Measurements from ENCODE around the gene ZNF500. TPM values are rescaled to one million over a fixed set of nuclear protein-coding genes. Genes with fewer than 3 reads are reported as not detected.

Gene ZNF500
- polyA plus RNA-seq, 1 of the 3 experiments (the other 2 are of a cell fraction), result 6.3 TPM

DNA sequence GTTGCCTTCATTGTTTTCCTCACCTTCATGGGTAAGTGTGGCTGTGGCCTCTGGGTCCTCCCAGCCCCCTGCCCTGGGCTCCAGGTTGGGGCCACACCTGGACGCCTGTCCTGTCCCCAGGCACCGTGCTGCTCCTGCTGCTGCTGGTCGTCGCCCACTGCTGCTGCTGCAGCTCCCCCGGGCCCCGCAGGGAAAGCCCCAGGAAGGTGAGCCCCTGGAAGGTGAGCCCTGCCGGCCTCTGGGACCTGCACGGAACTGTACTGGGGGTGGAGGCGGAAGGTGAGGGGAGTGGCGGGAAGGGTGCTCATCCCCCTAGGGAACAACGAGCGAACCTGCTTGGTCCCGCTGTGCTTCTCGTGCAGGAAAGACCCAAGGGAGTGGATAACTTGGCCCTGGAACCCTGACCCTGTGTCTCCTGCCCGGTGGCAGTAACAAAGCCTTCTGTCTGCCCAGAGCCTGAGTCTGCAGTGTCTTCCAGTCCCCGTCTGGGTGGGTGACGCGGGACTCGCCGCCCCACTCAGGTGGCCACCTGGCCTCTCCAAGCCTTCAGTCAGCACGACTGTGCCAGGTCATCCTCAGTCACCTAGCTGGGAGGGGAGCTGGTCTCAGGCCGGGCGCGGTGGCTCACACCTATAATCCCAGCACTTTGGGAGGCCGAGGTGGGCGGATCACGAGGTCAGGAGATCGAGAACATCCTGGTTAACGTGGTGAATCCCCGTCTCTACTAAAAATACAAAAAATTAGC, 29.0 kb upstream of the ZNF500 start (continued):
- TF ChIP-seq REST (IDR thresholded peaks at IDR 0.05; ENCODE audit: low read depth, low read length) (no peak), SMC3 (IDR thresholded peaks at IDR 0.05; ENCODE audit: low read depth, low read length) (no peak), NRF1 (IDR thresholded peaks at IDR 0.05; ENCODE audit: low read depth, low read length) (no peak), CTCF (IDR thresholded peaks at IDR 0.05) (no peak), EZH2phosphoT487 (IDR thresholded peaks at IDR 0.05; ENCODE audit: borderline replicate concordance, low read depth) (no peak)
- TF ChIP-seq, protein P1, sequence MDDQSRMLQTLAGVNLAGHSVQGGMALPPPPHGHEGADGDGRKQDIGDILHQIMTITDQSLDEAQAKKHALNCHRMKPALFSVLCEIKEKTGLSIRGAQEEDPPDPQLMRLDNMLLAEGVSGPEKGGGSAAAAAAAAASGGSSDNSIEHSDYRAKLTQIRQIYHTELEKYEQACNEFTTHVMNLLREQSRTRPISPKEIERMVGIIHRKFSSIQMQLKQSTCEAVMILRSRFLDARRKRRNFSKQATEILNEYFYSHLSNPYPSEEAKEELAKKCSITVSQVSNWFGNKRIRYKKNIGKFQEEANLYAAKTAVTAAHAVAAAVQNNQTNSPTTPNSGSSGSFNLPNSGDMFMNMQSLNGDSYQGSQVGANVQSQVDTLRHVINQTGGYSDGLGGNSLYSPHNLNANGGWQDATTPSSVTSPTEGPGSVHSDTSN (IDR thresholded peaks at IDR 0.05), result no peak
- TF ChIP-seq, protein P2, sequence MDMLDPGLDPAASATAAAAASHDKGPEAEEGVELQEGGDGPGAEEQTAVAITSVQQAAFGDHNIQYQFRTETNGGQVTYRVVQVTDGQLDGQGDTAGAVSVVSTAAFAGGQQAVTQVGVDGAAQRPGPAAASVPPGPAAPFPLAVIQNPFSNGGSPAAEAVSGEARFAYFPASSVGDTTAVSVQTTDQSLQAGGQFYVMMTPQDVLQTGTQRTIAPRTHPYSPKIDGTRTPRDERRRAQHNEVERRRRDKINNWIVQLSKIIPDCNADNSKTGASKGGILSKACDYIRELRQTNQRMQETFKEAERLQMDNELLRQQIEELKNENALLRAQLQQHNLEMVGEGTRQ (IDR thresholded peaks at IDR 0.05; ENCODE audit: borderline replicate concordance, low read depth, low read length), result no peak

DNA sequence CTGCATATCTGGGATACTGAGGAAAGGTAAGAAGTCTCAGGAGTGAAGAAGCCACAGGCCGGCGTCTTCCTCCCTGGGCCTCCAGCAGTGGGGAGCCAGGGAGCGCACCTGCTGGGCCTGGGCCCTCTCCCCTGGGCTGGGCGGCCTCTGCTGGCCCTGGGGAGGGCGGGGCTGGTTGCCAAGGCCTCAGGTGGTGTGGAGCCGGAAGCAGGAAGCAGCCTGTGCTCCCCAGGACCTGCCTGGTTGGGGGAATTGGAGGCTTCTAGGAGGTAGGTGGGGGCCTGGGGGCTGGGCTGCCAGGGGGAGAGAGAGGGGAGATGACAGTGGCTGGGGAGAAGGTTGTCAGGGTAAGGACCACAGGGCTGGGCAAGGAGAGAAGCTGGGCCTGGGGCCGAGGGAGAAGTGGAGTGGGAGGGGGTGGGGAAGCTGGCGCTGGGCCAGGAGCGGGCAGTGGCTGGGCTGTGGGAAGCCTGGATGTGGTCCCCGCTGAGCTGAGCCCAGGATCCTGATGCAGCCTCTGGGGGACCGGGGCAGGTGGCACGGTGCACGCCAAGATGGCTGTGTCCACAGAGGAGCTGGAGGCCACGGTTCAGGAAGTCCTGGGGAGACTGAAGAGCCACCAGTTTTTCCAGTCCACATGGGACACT, 28.3 kb upstream of the ZNF500 start, which contains the start of gene SMIM22:
TSS of gene SMIM22 (plus strand) at position 189 of the 647 bp plus-strand sequence. CDS start at position 555, 366 bp downstream.
- Histone ChIP-seq H3K4me1 (ENCODE audit: control insufficient read depth in 1 of 2, insufficient read depth in 2 of 2, low read depth in 1 of 2, low read length in 1 of 2) (peaks cover 0 to 1% of the 10 kb centered on the region in 2 experiments; a peak in 1 of 4 replicates), H3K9me2 (no peaks in the 10 kb centered on the region), H3K79me2 (ENCODE audit: insufficient read depth) (no peaks in the 10 kb centered on the region), H3K4me2 (no peak within 1 kb of the TSS), H3K9me3 (no peaks in the 10 kb centered on the region), H3K4me3 (ENCODE audit: low read depth in 2 of 2, low read length in 1 of 2) (no peak within 1 kb of the TSS), H3K36me3 (replicated peaks in 1 of 2; ENCODE audit: control insufficient read depth in 1 of 2, insufficient read depth in 2 of 2, low read length in 1 of 2) (peaks cover 0 to 24% of the 10 kb centered on the region in 2 experiments), H2AFZ (ENCODE audit: low read depth) (no peak within 1 kb of the TSS), H3F3A (replicated peaks; ENCODE audit: insufficient read depth) (no peaks in the 10 kb centered on the region), H4K20me1 (ENCODE audit: insufficient read depth) (no peaks in the 10 kb centered on the region), H3K9ac (no peak within 1 kb of the TSS), H3K27ac (ENCODE audit: low read depth in 2 of 2, low read length in 1 of 2) (no peak within 1 kb of the TSS; a peak in 1 of 4 replicates), H3K27me3 (ENCODE audit: insufficient read depth) (no peaks in the 10 kb centered on the region)
- DNase-seq, result peak; percentile 65
- ChIA-PET POLR2A (no interaction called here), CTCF (no interaction called here)
- TF ChIP-seq REST (IDR thresholded peaks at IDR 0.05; ENCODE audit: low read depth, low read length) (no peak), IRF3 (IDR thresholded peaks at IDR 0.05; ENCODE audit: low read depth, low read length) (no peak), GABPA (IDR thresholded peaks at IDR 0.05; ENCODE audit: low read depth) (no peak), TAF1 (IDR thresholded peaks at IDR 0.05; ENCODE audit: borderline replicate concordance, low read depth, low read length) (no peak), NFIC (IDR thresholded peaks at IDR 0.05; ENCODE audit: borderline replicate concordance) (peak; percentile 44; the same call in 1 of the 2 replicates), SMC3 (IDR thresholded peaks at IDR 0.05; ENCODE audit: low read depth, low read length) (no peak), EZH2phosphoT487 (IDR thresholded peaks at IDR 0.05; ENCODE audit: borderline replicate concordance, low read depth) (no peak), MXI1 (IDR thresholded peaks at IDR 0.05; ENCODE audit: low read depth, low read length) (no peak)
- WGBS (ENCODE audit: low lambda C conversion rate), result 73% methylated on average over 9 of the region's 14 CpGs

Data from SK-N-SH (cell line).